ENCODE results near the gene OR6C65. TPM values are rescaled to one million over a fixed set of nuclear protein-coding genes. Genes with fewer than 3 reads are reported as not detected.

The OR6C65 gene
- total RNA-seq, 1 donor from 2014 or later = not detected

- no peaks in the 10 kb centered on the region for H3K4me1 Mint-ChIP-seq (ENCODE audit: unreplicated experiment)
- peaks cover 3% of the 10 kb centered on the region for H3K27me3 Mint-ChIP-seq (ENCODE audit: unreplicated experiment)
- H3K4me3 Mint-ChIP-seq (ENCODE audit: unreplicated experiment) = no peak within 1 kb of the TSS
- H3K9me3 Mint-ChIP-seq (ENCODE audit: unreplicated experiment) = peaks cover 12% of the 10 kb centered on the region
- DNase-seq (ENCODE audit: extremely low spot score, unreplicated experiment) = no peak
- no peak within 1 kb of the TSS for H3K27ac Mint-ChIP-seq (ENCODE audit: unreplicated experiment)
- no peaks in the 10 kb centered on the region for H3K36me3 Mint-ChIP-seq (ENCODE audit: unreplicated experiment)
- TF ChIP-seq CTCF (IDR thresholded peaks at IDR 0.05) = no peak
Measured at GRCh38 chr12:55443776-55444175, 43.4 kb downstream of the OR6C65 start, which contains the start of gene OR6C2. Gene OR6C2, plus strand, starts transcription at chr12:55444076. Its CDS starts 8,138 bp downstream, at chr12:55452214.

- peaks cover 3% of the 10 kb centered on the region for H3K27me3 Mint-ChIP-seq (ENCODE audit: unreplicated experiment)
- no peak overlapping the region for H3K27ac Mint-ChIP-seq (ENCODE audit: unreplicated experiment)
- peaks cover 12% of the 10 kb centered on the region for H3K9me3 Mint-ChIP-seq (ENCODE audit: unreplicated experiment)
- DNase-seq (ENCODE audit: extremely low spot score, unreplicated experiment) = no peak
- H3K4me1 Mint-ChIP-seq (ENCODE audit: unreplicated experiment) = no peaks in the 10 kb centered on the region
- no peaks in the 10 kb centered on the region for H3K36me3 Mint-ChIP-seq (ENCODE audit: unreplicated experiment)
- H3K4me3 Mint-ChIP-seq (ENCODE audit: unreplicated experiment) = no peak overlapping the region
- TF ChIP-seq CTCF (IDR thresholded peaks at IDR 0.05) = no peak
Measured at GRCh38 chr12:55445357-55445756, 45.0 kb downstream of the OR6C65 start.

- H3K36me3 Mint-ChIP-seq (ENCODE audit: unreplicated experiment) = no peaks in the 10 kb centered on the region
- TF ChIP-seq CTCF (IDR thresholded peaks at IDR 0.05) = no peak
- no peaks in the 10 kb centered on the region for H3K4me1 Mint-ChIP-seq (ENCODE audit: unreplicated experiment)
- H3K27ac Mint-ChIP-seq (ENCODE audit: unreplicated experiment) = no peak overlapping the region
- no peak overlapping the region for H3K4me3 Mint-ChIP-seq (ENCODE audit: unreplicated experiment)
- peaks cover 10% of the 10 kb centered on the region for H3K9me3 Mint-ChIP-seq (ENCODE audit: unreplicated experiment)
- DNase-seq (ENCODE audit: extremely low spot score, unreplicated experiment) = no peak
- peaks cover 3% of the 10 kb centered on the region for H3K27me3 Mint-ChIP-seq (ENCODE audit: unreplicated experiment)
Measured at GRCh38 chr12:55446326-55446725, 46.0 kb downstream of the OR6C65 start.

GRCh38 chr12:55448825-55449224 is 48.5 kb downstream of the OR6C65 start:
- no peak overlapping the region for H3K4me3 Mint-ChIP-seq (ENCODE audit: unreplicated experiment)
- no peak for TF ChIP-seq CTCF (IDR thresholded peaks at IDR 0.05)
- H3K27me3 Mint-ChIP-seq (ENCODE audit: unreplicated experiment) = peaks cover 1% of the 10 kb centered on the region
- DNase-seq (ENCODE audit: extremely low spot score, unreplicated experiment) = no peak
- H3K9me3 Mint-ChIP-seq (ENCODE audit: unreplicated experiment) = no peaks in the 10 kb centered on the region
- H3K36me3 Mint-ChIP-seq (ENCODE audit: unreplicated experiment) = no peaks in the 10 kb centered on the region
- no peak overlapping the region for H3K27ac Mint-ChIP-seq (ENCODE audit: unreplicated experiment)
- H3K4me1 Mint-ChIP-seq (ENCODE audit: unreplicated experiment) = no peaks in the 10 kb centered on the region

Other genes starting within 250 kb of the OR6C65 start
- gene OR10A7, start 179.5 kb upstream of the OR6C65 start, total RNA-seq = not detected in 2 replicates
- gene OR6C74, start 155.9 kb upstream of the OR6C65 start, total RNA-seq = not detected in 2 replicates
- gene OR6C6, start 104.0 kb upstream of the OR6C65 start, total RNA-seq = not detected in 2 replicates
- gene OR6C1, start 86.2 kb upstream of the OR6C65 start, total RNA-seq = not detected in 2 replicates
- gene OR6C3, start 69.8 kb upstream of the OR6C65 start, total RNA-seq = not detected in 2 replicates
- not detected in 2 replicates for gene OR6C75, start 37.6 kb upstream of the OR6C65 start, total RNA-seq
- not detected in 2 replicates for gene OR6C76, start 25.7 kb downstream of the OR6C65 start, total RNA-seq
- not detected in 2 replicates for gene OR6C2, start 43.5 kb downstream of the OR6C65 start, total RNA-seq
- not detected in 2 replicates for gene OR6C70, start 69.6 kb downstream of the OR6C65 start, total RNA-seq
- gene OR6C68, start 91.8 kb downstream of the OR6C65 start, total RNA-seq = not detected in 2 replicates
- gene OR6C4, start 149.1 kb downstream of the OR6C65 start, total RNA-seq = not detected in 2 replicates
- gene OR2AP1, start 171.9 kb downstream of the OR6C65 start, total RNA-seq = not detected in 2 replicates
- not detected in 2 replicates for gene OR10P1, start 236.4 kb downstream of the OR6C65 start, total RNA-seq